ENCODE results near the gene XKR3.

GRCh38 chr22:16781074-16781763 is 44.0 kb downstream of the XKR3 start:
- TF ChIP-seq SIN3A (conservative IDR thresholded peaks at IDR 0.05 in 1 of 2, IDR thresholded peaks at IDR 0.05 in 1 of 2; ENCODE audit: low read depth in 1 of 2, low read length in 2 of 2), result no peak
- no peak for TF ChIP-seq BACH1 (IDR thresholded peaks at IDR 0.05; ENCODE audit: low read length)
- TF ChIP-seq CHD2 (IDR thresholded peaks at IDR 0.05; ENCODE audit: low read length), result no peak
- no peak for TF ChIP-seq CTCF (IDR thresholded peaks at IDR 0.05; ENCODE audit: control extremely low read depth in 1 of 3, insufficient read depth in 1 of 3, low read depth in 1 of 3, low read length in 3 of 3)
- TF ChIP-seq RBBP5 (IDR thresholded peaks at IDR 0.05; ENCODE audit: borderline replicate concordance, low read depth, low read length), result no peak
- TF ChIP-seq RAD21 (IDR thresholded peaks at IDR 0.05 in 1 of 2, conservative IDR thresholded peaks at IDR 0.05 in 1 of 2; ENCODE audit: low read depth in 2 of 2, low read length in 2 of 2), result no peak
- no peak for TF ChIP-seq CBX8 (IDR thresholded peaks at IDR 0.05; ENCODE audit: borderline replicate concordance, low read depth, low read length)
- no peak for TF ChIP-seq USF2 (IDR thresholded peaks at IDR 0.05; ENCODE audit: low read length)
- TF ChIP-seq CTBP2 (IDR thresholded peaks at IDR 0.05; ENCODE audit: borderline replicate concordance, insufficient read depth, insufficient read length, low read length), result no peak
- no peak for TF ChIP-seq MAX (IDR thresholded peaks at IDR 0.05)
